Choroid plexus epithelial cell (primary cell): ENCODE measurements around the gene AMBRA1.

Experiments
- DNase-seq: peaks from one replicate; pipeline ENCODE4 v3.0.0-alpha.2; 2010; ENCODE audit warnings: low read depth
- H3K4me3 ChIP-seq: 2 replicates; pipeline ENCODE4 v1.5.1; 2011; ENCODE audit warnings: low read depth, mild to moderate bottlenecking, control low read depth, low read length, moderate library complexity
- CTCF ChIP-seq: conservative IDR thresholded peaks from 2 replicates; pipeline ENCODE4 v1.5.1; 2011; ENCODE audit warnings: low read depth, mild to moderate bottlenecking, control low read depth, inconsistent platforms, low read length, moderate library complexity

Gene AMBRA1

GRCh38 chr11:46511342-46511741 lies 82.5 kb downstream of the AMBRA1 start:
- no peak for DNase-seq
- TF ChIP-seq CTCF = no peak
- H3K4me3 ChIP-seq = no peak overlapping the region

GRCh38 chr11:46508360-46508759 lies 85.5 kb downstream of the AMBRA1 start:
- no peak overlapping the region for H3K4me3 ChIP-seq
- TF ChIP-seq CTCF = no peak
- no peak for DNase-seq

- no peak overlapping the region for H3K4me3 ChIP-seq
- no peak for DNase-seq
- no peak for TF ChIP-seq CTCF
These were observed 87.4 kb downstream of the AMBRA1 start for GRCh38 chr11:46506483-46506791.

GRCh38 chr11:46505741-46506482 lies 87.9 kb downstream of the AMBRA1 start:
- no peak for DNase-seq
- no peak for TF ChIP-seq CTCF
- H3K4me3 ChIP-seq = no peak overlapping the region

- TF ChIP-seq CTCF = no peak
- peak; percentile 71 for DNase-seq
- H3K4me3 ChIP-seq = no peak overlapping the region
These were observed 88.8 kb downstream of the AMBRA1 start for GRCh38 chr11:46504817-46505613.

GRCh38 chr11:46499821-46500220 lies 94.0 kb downstream of the AMBRA1 start:
- no peak for DNase-seq
- TF ChIP-seq CTCF = no peak
- H3K4me3 ChIP-seq = no peak overlapping the region

- H3K4me3 ChIP-seq = no peak overlapping the region
- TF ChIP-seq CTCF = no peak
- DNase-seq = no peak
These were observed 94.9 kb downstream of the AMBRA1 start for GRCh38 chr11:46498968-46499367.
